ENCODE results near the gene HAUS3.
"Not testable (repeated sequence)": the region's sequence is repeated elsewhere in the genome, so short reads cannot be mapped to it uniquely, and the experiment has no call there.

The HAUS3 gene

GRCh38 chr4:2275546-2276251 is 33.8 kb upstream of the HAUS3 start:
- no peak for DNase-seq (ENCODE audit: low read depth)

- DNase-seq (ENCODE audit: low read depth) = not testable (repeated sequence)
Observed at GRCh38 chr4:2275044-2275397, 33.1 kb upstream of the HAUS3 start.

- no peak for DNase-seq (ENCODE audit: low read depth)
Observed at GRCh38 chr4:2274320-2275043, 32.6 kb upstream of the HAUS3 start.

- no peak for DNase-seq (ENCODE audit: low read depth)
Observed at GRCh38 chr4:2273657-2274319, 31.9 kb upstream of the HAUS3 start.

- no peak for DNase-seq (ENCODE audit: low read depth)
Observed at GRCh38 chr4:2273221-2273620, 31.3 kb upstream of the HAUS3 start.

- no peak for DNase-seq (ENCODE audit: low read depth)
Observed at GRCh38 chr4:2272828-2273120, 30.9 kb upstream of the HAUS3 start.

GRCh38 chr4:2272026-2272827 is 30.3 kb upstream of the HAUS3 start:
- DNase-seq (ENCODE audit: low read depth) = no peak

- no peak for DNase-seq (ENCODE audit: low read depth)
Observed at GRCh38 chr4:2271279-2272025, 29.5 kb upstream of the HAUS3 start.

- DNase-seq (ENCODE audit: low read depth) = no peak
Observed at GRCh38 chr4:2270341-2271165, 28.6 kb upstream of the HAUS3 start.

GRCh38 chr4:2269618-2270163 is 27.8 kb upstream of the HAUS3 start:
- no peak for DNase-seq (ENCODE audit: low read depth)

- DNase-seq (ENCODE audit: low read depth) = no peak
Observed at GRCh38 chr4:2269206-2269531, 27.2 kb upstream of the HAUS3 start.

GRCh38 chr4:2268357-2269205 is 26.7 kb upstream of the HAUS3 start:
- DNase-seq (ENCODE audit: low read depth) = no peak

- no peak for DNase-seq (ENCODE audit: low read depth)
Observed at GRCh38 chr4:2267841-2268240, 25.9 kb upstream of the HAUS3 start.

GRCh38 chr4:2267320-2267811 is 25.4 kb upstream of the HAUS3 start:
- no peak for DNase-seq (ENCODE audit: low read depth)

GRCh38 chr4:2266821-2267220 is 24.9 kb upstream of the HAUS3 start:
- no peak for DNase-seq (ENCODE audit: low read depth)

- DNase-seq (ENCODE audit: low read depth) = no peak
Observed at GRCh38 chr4:2266181-2266580, 24.3 kb upstream of the HAUS3 start.

- DNase-seq (ENCODE audit: low read depth) = no peak
Observed at GRCh38 chr4:2265113-2266110, 23.5 kb upstream of the HAUS3 start.

GRCh38 chr4:2264481-2265041 is 22.6 kb upstream of the HAUS3 start:
- no peak for DNase-seq (ENCODE audit: low read depth)
